ENCODE results near the gene CSNK2A1. TPM values are rescaled to one million over a fixed set of nuclear protein-coding genes. Genes with fewer than 3 reads are reported as not detected.

Gene CSNK2A1
- polyA plus RNA-seq, 1 donor from 2014 or later: 255 TPM

- no peaks in the 10 kb centered on the region for H3K9me3 ChIP-seq (ENCODE audit: low read length)
- H3K79me2 ChIP-seq (replicated peaks; ENCODE audit: insufficient read depth, low read length): no peaks in the 10 kb centered on the region
- H3K4me3 ChIP-seq (ENCODE audit: low read length): no peak overlapping the region
- no peak overlapping the region for H3K4me2 ChIP-seq (ENCODE audit: low read length)
- H3K9ac ChIP-seq (ENCODE audit: low read length): no peak overlapping the region
- H4K20me1 ChIP-seq (ENCODE audit: insufficient read depth): no peaks in the 10 kb centered on the region
- no peak overlapping the region for H3K27ac ChIP-seq (ENCODE audit: low read length)
- no peak for TF ChIP-seq REST (IDR thresholded peaks at IDR 0.05; ENCODE audit: borderline replicate concordance)
- TF ChIP-seq TAF1 (IDR thresholded peaks at IDR 0.05; ENCODE audit: low read depth): no peak
- no peak for TF ChIP-seq POLR2AphosphoS5 (IDR thresholded peaks at IDR 0.05)
- TF ChIP-seq CTCF (IDR thresholded peaks at IDR 0.05; ENCODE audit: poor library complexity, severe bottlenecking): no peak
- TF ChIP-seq RAD21 (conservative IDR thresholded peaks at IDR 0.05): no peak
- TF ChIP-seq EP300 (conservative IDR thresholded peaks at IDR 0.05; ENCODE audit: poor library complexity, severe bottlenecking): no peak
- no peak for TF ChIP-seq MXI1 (conservative IDR thresholded peaks at IDR 0.05; ENCODE audit: poor library complexity, severe bottlenecking)
- TF ChIP-seq SMC3 (conservative IDR thresholded peaks at IDR 0.05; ENCODE audit: poor library complexity): no peak
- TF ChIP-seq EZH2 (IDR thresholded peaks at IDR 0.05; ENCODE audit: borderline replicate concordance, insufficient read depth, low read length, poor library complexity, severe bottlenecking): no peak
- H2AFZ ChIP-seq (ENCODE audit: low read depth, low read length): no peak overlapping the region
- H3K9me2 ChIP-seq (ENCODE audit: insufficient read depth, low read length): no peaks in the 10 kb centered on the region
- H3K27me3 ChIP-seq (ENCODE audit: insufficient read depth, low read depth, low read length): no peaks in the 10 kb centered on the region
- no peaks in the 10 kb centered on the region for H3K36me3 ChIP-seq (ENCODE audit: insufficient read depth, low read length)
- no peaks in the 10 kb centered on the region for H3F3A ChIP-seq (ENCODE audit: insufficient read depth, low read length, poor library complexity, severe bottlenecking)
Measured at GRCh38 chr20:584161-584970, 40.8 kb upstream of the CSNK2A1 start.

- no peaks in the 10 kb centered on the region for H3K9me2 ChIP-seq (ENCODE audit: insufficient read depth, low read length)
- no peaks in the 10 kb centered on the region for H3K27me3 ChIP-seq (ENCODE audit: insufficient read depth, low read depth, low read length)
- no peaks in the 10 kb centered on the region for H3F3A ChIP-seq (ENCODE audit: insufficient read depth, low read length, poor library complexity, severe bottlenecking)
- no peaks in the 10 kb centered on the region for H3K79me2 ChIP-seq (replicated peaks; ENCODE audit: insufficient read depth, low read length)
- no peaks in the 10 kb centered on the region for H4K20me1 ChIP-seq (ENCODE audit: insufficient read depth)
- H3K4me2 ChIP-seq (ENCODE audit: low read length): no peak overlapping the region
- H3K27ac ChIP-seq (ENCODE audit: low read length): no peak overlapping the region
- H3K36me3 ChIP-seq (ENCODE audit: insufficient read depth, low read length): no peaks in the 10 kb centered on the region
- H3K4me3 ChIP-seq (ENCODE audit: low read length): no peak overlapping the region
- no peaks in the 10 kb centered on the region for H3K9me3 ChIP-seq (ENCODE audit: low read length)
- no peak overlapping the region for H2AFZ ChIP-seq (ENCODE audit: low read depth, low read length)
- no peak overlapping the region for H3K9ac ChIP-seq (ENCODE audit: low read length)
- TF ChIP-seq POLR2AphosphoS5 (IDR thresholded peaks at IDR 0.05) (no peak), CTCF (IDR thresholded peaks at IDR 0.05; ENCODE audit: poor library complexity, severe bottlenecking) (no peak), REST (IDR thresholded peaks at IDR 0.05; ENCODE audit: borderline replicate concordance) (no peak), EP300 (conservative IDR thresholded peaks at IDR 0.05; ENCODE audit: poor library complexity, severe bottlenecking) (no peak), MXI1 (conservative IDR thresholded peaks at IDR 0.05; ENCODE audit: poor library complexity, severe bottlenecking) (no peak), TAF1 (IDR thresholded peaks at IDR 0.05; ENCODE audit: low read depth) (no peak), SMC3 (conservative IDR thresholded peaks at IDR 0.05; ENCODE audit: poor library complexity) (no peak)
Measured at GRCh38 chr20:582204-582603, 38.6 kb upstream of the CSNK2A1 start.
